Trophoblast cell (in vitro differentiated cells and primary cell): ENCODE measurements around the gene CDC42EP2.

ENCODE experiments used
- DNase-seq, 2 donors: peaks; one replicate each; pipeline ENCODE4 v3.0.0-alpha.2; 2016
- H2AFZ ChIP-seq: 2 replicates; pipeline ENCODE4 v1.6.1; 2013; ENCODE audit warnings: low read length, moderate library complexity, mild to moderate bottlenecking; ENCODE audit not compliant: insufficient read depth, poor library complexity
- H2AK5ac ChIP-seq: 2 replicates; pipeline ENCODE4 v1.6.1; 2013; ENCODE audit warnings: mild to moderate bottlenecking, low read length
- H2BK120ac ChIP-seq: 2 replicates; pipeline ENCODE4 v1.6.1; 2013; ENCODE audit warnings: low read length, mild to moderate bottlenecking, moderate library complexity; ENCODE audit not compliant: insufficient read depth, poor library complexity
- H2BK12ac ChIP-seq: 2 replicates; pipeline ENCODE4 v1.6.1; 2013; ENCODE audit warnings: mild to moderate bottlenecking, low read length, moderate library complexity
- H2BK5ac ChIP-seq: 2 replicates; pipeline ENCODE4 v1.6.1; 2013; ENCODE audit warnings: low read length, low read depth, moderate library complexity, mild to moderate bottlenecking; ENCODE audit not compliant: poor library complexity
- H3K14ac ChIP-seq: 2 replicates; pipeline ENCODE4 v1.6.1; 2013; ENCODE audit warnings: mild to moderate bottlenecking, low read length
- H3K18ac ChIP-seq: 2 replicates; pipeline ENCODE4 v1.6.1; 2013; ENCODE audit warnings: mild to moderate bottlenecking, low read length
- H3K23ac ChIP-seq: 2 replicates; pipeline ENCODE4 v1.6.1; 2013; ENCODE audit warnings: low read length
- H3K27ac ChIP-seq: 2 replicates; pipeline ENCODE4 v1.5.1; 2013; ENCODE audit warnings: low read depth, mild to moderate bottlenecking, inconsistent platforms, low read length, moderate library complexity
- H3K27me3 ChIP-seq: 2 replicates; pipeline ENCODE4 v1.6.1; 2013; ENCODE audit warnings: inconsistent platforms, mild to moderate bottlenecking, low read length, moderate library complexity; ENCODE audit not compliant: insufficient read depth
- H3K36me3 ChIP-seq, 2 experiments: 1 replicate in 1 of 2; 2 replicates in 1 of 2; pipeline ENCODE4 v1.6.1; 2013; ENCODE audit warnings: low read length in 2 of 2, mild to moderate bottlenecking in 2 of 2, moderate library complexity in 1 of 2; ENCODE audit not compliant: insufficient read depth in 2 of 2, control insufficient read depth in 1 of 2
- H3K4ac ChIP-seq: 2 replicates; pipeline ENCODE4 v1.6.1; 2013; ENCODE audit warnings: low read depth, mild to moderate bottlenecking, low read length, moderate library complexity
- H3K4me1 ChIP-seq, 2 experiments: 1 replicate in 1 of 2; 2 replicates in 1 of 2; pipeline ENCODE4 v1.6.1; 2013; ENCODE audit warnings: low read length in 2 of 2, mild to moderate bottlenecking in 2 of 2, moderate library complexity in 1 of 2; ENCODE audit not compliant: insufficient read depth in 2 of 2, control insufficient read depth in 1 of 2
- H3K4me2 ChIP-seq: 2 replicates; pipeline ENCODE4 v1.6.1; 2013; ENCODE audit warnings: inconsistent platforms, mild to moderate bottlenecking, low read length, moderate library complexity
- H3K4me3 ChIP-seq: 2 replicates; pipeline ENCODE4 v1.5.1; 2013; ENCODE audit warnings: mild to moderate bottlenecking, low read depth, low read length, inconsistent platforms
- H3K79me1 ChIP-seq: one replicate; pipeline ENCODE4 v1.6.1; 2013; ENCODE audit warnings: low read length
- H3K79me2 ChIP-seq: 2 replicates; pipeline ENCODE4 v1.6.1; 2013; ENCODE audit warnings: low read length, mild to moderate bottlenecking; ENCODE audit not compliant: control insufficient read depth, insufficient read depth, poor library complexity
- H3K9ac ChIP-seq: 2 replicates; pipeline ENCODE4 v1.6.1; 2013; ENCODE audit warnings: mild to moderate bottlenecking, low read length
- H3K9me3 ChIP-seq: 2 replicates; pipeline ENCODE4 v1.6.1; 2013; ENCODE audit warnings: low read depth, mild to moderate bottlenecking, control low read depth, inconsistent platforms, low read length; ENCODE audit not compliant: insufficient read depth
- H4K12ac ChIP-seq: 2 replicates; pipeline ENCODE4 v1.6.1; 2013; ENCODE audit warnings: low read depth, mild to moderate bottlenecking, low read length, moderate library complexity
- H4K8ac ChIP-seq: 2 replicates; pipeline ENCODE4 v1.6.1; 2013; ENCODE audit warnings: low read depth, mild to moderate bottlenecking, low read length, moderate library complexity
- H4K91ac ChIP-seq: one replicate; pipeline ENCODE4 v1.6.1; 2013; ENCODE audit warnings: low read depth, mild to moderate bottlenecking, low read length, moderate library complexity
- WGBS: extraction: QIAGEN DNeasy Blood & Tissue Kit; methylation state at CpG from one replicate; pipeline ENCODE4 v1.1.7; 2013; ENCODE audit warnings: missing lambda C conversion rate; ENCODE audit not compliant: insufficient read length, insufficient coverage; ENCODE audit errors: extremely low coverage; 5-methylcytosine and 5-hydroxymethylcytosine counted together

Gene CDC42EP2

DNA sequence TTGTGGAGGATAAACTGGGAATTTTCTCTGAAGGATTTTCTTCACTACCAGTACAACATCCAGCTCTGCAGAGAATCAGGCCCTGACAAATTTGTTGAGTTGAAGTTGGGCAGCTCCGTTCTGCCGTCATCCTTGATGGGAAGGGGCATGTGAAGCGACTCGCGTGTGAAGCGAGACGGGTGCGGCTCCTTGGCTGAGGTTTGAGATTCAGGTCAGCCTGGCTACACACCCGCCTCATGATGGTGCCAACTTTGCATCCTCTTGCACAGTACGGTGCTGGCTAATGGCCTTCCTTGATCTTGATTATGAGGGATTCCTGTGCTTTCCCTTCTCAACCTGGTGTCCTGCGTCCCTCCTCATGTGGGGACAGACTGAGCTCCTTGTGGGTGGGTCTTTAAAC lies 19.7 kb upstream of the CDC42EP2 start:
- Histone ChIP-seq H3K23ac (no peak overlapping the region), H2BK120ac (no peak overlapping the region), H3K79me1 (peaks cover 8% of the 10 kb centered on the region), H4K8ac (no peak overlapping the region), H3K9ac (no peak overlapping the region), H3K14ac (no peak overlapping the region), H3K4me2 (no peak overlapping the region), H3K27ac (no peak overlapping the region), H4K91ac (no peak overlapping the region), H3K4me3 (no peak overlapping the region), H2BK12ac (no peak overlapping the region), H3K36me3 (peaks cover 49 to 66% of the 10 kb centered on the region in 2 experiments), H3K4ac (no peak overlapping the region), H3K9me3 (no peaks in the 10 kb centered on the region), H2BK5ac (no peak overlapping the region), H3K4me1 (peaks cover 12 to 15% of the 10 kb centered on the region in 2 experiments), H3K18ac (no peak overlapping the region), H3K79me2 (peaks cover 3% of the 10 kb centered on the region), H2AFZ (no peak overlapping the region), H2AK5ac (no peak overlapping the region), H3K27me3 (no peaks in the 10 kb centered on the region), H4K12ac (no peak overlapping the region)
- no CpG with 5 or more reads among the region's 11 CpGs for WGBS
- no peak for DNase-seq

GRCh38 chr11:65295571-65296341 lies 18.9 kb upstream of the CDC42EP2 start:
- Histone ChIP-seq H3K14ac (no peak overlapping the region), H3K79me2 (peaks cover 3% of the 10 kb centered on the region), H4K8ac (no peak overlapping the region), H2BK5ac (no peak overlapping the region), H2AK5ac (no peak overlapping the region), H3K4ac (no peak overlapping the region), H2AFZ (no peak overlapping the region), H3K36me3 (peaks cover 45 to 59% of the 10 kb centered on the region in 2 experiments), H3K4me2 (no peak overlapping the region), H3K27ac (no peak overlapping the region), H3K4me1 (peaks cover 12 to 15% of the 10 kb centered on the region in 2 experiments), H4K12ac (no peak overlapping the region), H3K9ac (no peak overlapping the region), H3K27me3 (no peaks in the 10 kb centered on the region), H4K91ac (no peak overlapping the region), H3K4me3 (no peak overlapping the region), H3K9me3 (no peaks in the 10 kb centered on the region), H3K18ac (no peak overlapping the region), H2BK120ac (no peak overlapping the region), H3K23ac (no peak overlapping the region), H2BK12ac (no peak overlapping the region), H3K79me1 (peaks cover 8% of the 10 kb centered on the region)
- no peak for DNase-seq
- WGBS: no CpG with 5 or more reads among the region's 11 CpGs

DNA sequence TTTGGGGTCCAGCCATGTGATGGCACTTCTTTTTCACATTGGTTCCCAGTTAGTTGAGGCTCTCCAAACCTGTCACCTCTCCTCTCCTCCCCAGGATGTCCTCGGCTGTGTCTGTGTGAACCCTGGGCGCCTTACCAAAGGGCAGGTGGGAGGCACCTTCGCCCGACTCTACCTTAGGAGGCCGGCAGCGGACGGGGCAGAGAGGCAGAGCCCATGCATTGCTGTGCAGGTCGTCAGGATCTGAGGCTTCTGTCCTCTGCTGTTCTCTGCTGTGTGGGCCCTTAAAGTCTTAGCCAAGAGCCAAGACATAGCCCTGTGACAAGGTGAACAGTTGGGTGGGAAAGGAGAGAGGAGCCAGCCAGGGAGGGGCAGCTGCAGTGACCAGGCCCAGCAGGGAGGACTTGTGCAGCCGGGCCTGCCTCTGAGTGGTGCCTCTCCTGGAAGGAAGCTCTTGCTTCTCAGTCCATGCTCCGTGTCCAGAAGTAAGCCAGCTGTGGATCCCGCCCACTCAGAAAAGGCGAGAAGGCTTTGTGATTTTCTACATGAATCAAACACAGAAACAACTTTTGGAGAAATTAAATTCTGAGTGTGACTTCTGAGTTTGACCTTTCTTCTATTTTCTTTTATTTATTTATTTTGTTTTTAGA lies 17.5 kb upstream of the CDC42EP2 start:
- WGBS: no CpG with 5 or more reads among the region's 12 CpGs
- no peak overlapping the region for H2BK120ac ChIP-seq
- no peak overlapping the region for H2AFZ ChIP-seq
- no peak overlapping the region for H3K9ac ChIP-seq
- no peak overlapping the region for H3K4me2 ChIP-seq
- no peak overlapping the region for H4K8ac ChIP-seq
- H3K4me1 ChIP-seq: peaks cover 11 to 17% of the 10 kb centered on the region in 2 experiments
- no peak overlapping the region for H3K27ac ChIP-seq
- H3K27me3 ChIP-seq: no peaks in the 10 kb centered on the region
- H3K9me3 ChIP-seq: peaks cover 1% of the 10 kb centered on the region
- no peaks in the 10 kb centered on the region for H3K79me2 ChIP-seq
- H3K4ac ChIP-seq: no peak overlapping the region
- no peak overlapping the region for H3K23ac ChIP-seq
- H4K12ac ChIP-seq: no peak overlapping the region
- H2BK5ac ChIP-seq: no peak overlapping the region
- no peak for DNase-seq
- H3K79me1 ChIP-seq: peaks cover 5% of the 10 kb centered on the region
- no peak overlapping the region for H4K91ac ChIP-seq
- no peak overlapping the region for H2AK5ac ChIP-seq
- H2BK12ac ChIP-seq: no peak overlapping the region
- peaks cover 43 to 54% of the 10 kb centered on the region in 2 experiments for H3K36me3 ChIP-seq
- H3K18ac ChIP-seq: no peak overlapping the region
- H3K14ac ChIP-seq: no peak overlapping the region
- H3K4me3 ChIP-seq: no peak overlapping the region

DNA sequence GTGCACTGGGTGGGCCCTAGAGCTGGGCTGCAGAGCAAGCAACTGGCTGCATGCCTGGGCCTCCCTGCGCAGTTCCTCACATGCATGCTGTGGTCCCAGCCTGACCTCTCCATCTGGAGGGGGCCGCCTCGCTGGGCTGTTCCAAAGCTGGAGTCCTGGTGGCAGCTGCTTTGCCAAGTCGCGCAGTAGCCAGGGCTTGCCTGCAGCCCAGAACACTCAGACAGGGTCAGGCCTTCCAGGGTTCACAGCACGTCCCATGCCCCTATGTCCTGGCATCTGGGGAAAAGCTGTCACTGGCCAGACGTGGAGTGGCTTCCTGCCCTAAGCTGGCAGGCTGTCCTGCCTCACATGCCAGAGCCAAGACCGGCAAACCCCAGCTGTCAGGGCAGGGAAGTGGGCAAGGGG lies 16.5 kb upstream of the CDC42EP2 start:
- Histone ChIP-seq H3K27me3 (no peaks in the 10 kb centered on the region), H3K23ac (no peak overlapping the region), H3K4ac (no peak overlapping the region), H4K12ac (no peak overlapping the region), H3K4me3 (no peak overlapping the region), H3K4me2 (no peak overlapping the region), H3K18ac (no peak overlapping the region), H3K9ac (no peak overlapping the region), H3K79me2 (no peaks in the 10 kb centered on the region), H4K91ac (no peak overlapping the region), H3K79me1 (peaks cover 5% of the 10 kb centered on the region), H2AK5ac (no peak overlapping the region), H2BK12ac (no peak overlapping the region), H2AFZ (no peak overlapping the region), H3K14ac (no peak overlapping the region), H3K9me3 (peaks cover 1% of the 10 kb centered on the region), H3K27ac (no peak overlapping the region), H3K4me1 (peaks cover 11 to 15% of the 10 kb centered on the region in 2 experiments), H2BK5ac (no peak overlapping the region), H4K8ac (no peak overlapping the region), H2BK120ac (no peak overlapping the region), H3K36me3 (peaks cover 43 to 50% of the 10 kb centered on the region in 2 experiments)
- WGBS: no CpG with 5 or more reads among the region's 8 CpGs
- no peak for DNase-seq
